Keratinocyte (primary cell): ENCODE data around the gene TOR4A.

Experiments
- CTCF ChIP-seq, 3 experiments: IDR thresholded peaks in 1 of 3; conservative IDR thresholded peaks in 1 of 3; optimal IDR thresholded peaks in 1 of 3; 2 replicates in 2 of 3; 3 replicates in 1 of 3; pipeline versions ENCODE3 to v1.5.1; 2011; ENCODE audit warnings: low read length in 3 of 3, mild to moderate bottlenecking in 3 of 3, moderate library complexity in 2 of 3, control low read depth in 1 of 3, inconsistent platforms in 1 of 3; ENCODE audit not compliant: insufficient read depth in 2 of 3; ENCODE audit errors: extremely low read depth in 1 of 3
- EZH2 ChIP-seq: IDR thresholded peaks from one replicate; pipeline ENCODE4 v1.6.1; 2012; ENCODE audit warnings: inconsistent platforms, mild to moderate bottlenecking, low read length, moderate library complexity

GRCh38 chr9:137320555-137321384 lies 43.2 kb downstream of the TOR4A start:
- TF ChIP-seq CTCF (optimal IDR thresholded peaks at IDR 0.05 in 1 of 3, IDR thresholded peaks at IDR 0.05 in 1 of 3, conservative IDR thresholded peaks at IDR 0.05 in 1 of 3; ENCODE audit: extremely low read depth in 1 of 3, insufficient read depth in 2 of 3, low read length in 3 of 3) (no peak), EZH2 (no peak)
